Stimulated activated CD4-positive, alpha-beta T cell treated with anti-CD3 and anti-CD28 coated beads, Interleukin-4, amount 100 ng/mL, for 48 hours (primary cell): ENCODE results near the gene ZNF146.
"Not testable (repeated sequence)": the region's sequence is repeated elsewhere in the genome, so short reads cannot be mapped to it uniquely, and the experiment has no call there.

Source experiments
- DNase-seq, 2 donors: peaks; one replicate each; pipeline ENCODE4 v3.0.0-alpha.2; 2020; ENCODE audit warnings: low read depth in 2 of 2

Gene ZNF146

GRCh38 chr19:36214386-36215275 is at the start of gene ZNF146, which contains the start of gene ZNF565:
Gene ZNF146, plus strand, starts transcription at chr19:36215106. Its CDS starts 21,335 bp downstream, at chr19:36236441.
Gene ZNF565, minus strand, starts transcription at chr19:36214665. Its CDS starts 12,680 bp downstream, at chr19:36201985.
- DNase-seq: peak; percentile 95 to 99

- no peak for DNase-seq
These were observed 45.7 kb upstream of the ZNF146 start for GRCh38 chr19:36169084-36169760.

- no peak for DNase-seq
These were observed 42.1 kb upstream of the ZNF146 start for GRCh38 chr19:36172852-36173251.

- not testable (repeated sequence) for DNase-seq
These were observed 41.1 kb upstream of the ZNF146 start for GRCh38 chr19:36173846-36174245.

DNA sequence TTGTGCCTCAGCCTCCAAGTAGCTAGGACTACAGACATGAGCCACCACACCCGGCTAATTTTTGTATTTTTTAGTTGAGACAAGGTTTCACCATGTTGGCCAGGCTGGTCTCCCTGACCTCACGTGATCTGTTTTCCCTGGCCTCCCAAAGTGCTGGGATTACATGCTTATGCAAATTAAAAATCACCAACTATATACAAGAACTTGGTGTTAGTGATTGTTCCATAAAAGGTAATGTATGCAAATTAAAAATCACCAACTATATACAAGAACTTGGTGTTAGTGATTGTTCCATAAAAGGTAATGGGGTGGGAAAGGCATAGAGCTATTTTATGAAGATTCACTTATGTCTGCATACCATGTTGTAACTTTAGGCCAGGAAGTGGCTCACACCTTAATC is 35.8 kb upstream of the ZNF146 start:
- DNase-seq: not testable (repeated sequence)

DNA sequence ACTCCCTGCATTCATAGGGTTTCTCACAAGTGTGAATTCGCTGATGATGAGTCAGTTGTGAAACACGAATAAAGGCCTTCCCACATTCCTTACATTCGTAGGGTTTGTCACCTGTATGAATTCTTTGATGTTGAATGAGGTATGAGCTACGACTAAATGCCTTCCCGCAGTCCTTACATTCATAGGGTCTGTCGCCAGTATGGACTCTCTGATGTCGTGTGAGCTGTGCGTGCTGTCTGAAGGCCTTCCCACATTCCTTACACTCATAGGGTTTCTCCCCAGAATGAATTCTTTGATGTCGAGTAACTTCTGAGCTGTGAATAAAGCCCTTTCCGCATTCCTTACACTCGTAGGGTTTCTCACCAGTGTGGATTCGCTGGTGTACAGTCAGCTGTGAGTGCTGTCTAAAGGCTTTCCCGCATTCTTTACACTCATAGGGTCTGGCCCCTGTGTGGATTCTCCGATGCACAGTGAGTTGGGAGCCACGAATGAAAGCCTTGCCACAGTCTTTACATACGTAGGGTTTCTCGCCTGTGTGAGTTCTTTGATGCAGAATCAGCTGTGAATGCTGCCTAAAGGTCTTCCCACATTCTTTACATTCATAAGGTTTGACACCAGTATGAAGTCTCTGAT is 32.2 kb upstream of the ZNF146 start:
- DNase-seq: no peak

GRCh38 chr19:36183245-36183628 is 31.7 kb upstream of the ZNF146 start:
- no peak for DNase-seq

GRCh38 chr19:36186722-36187121 is 28.2 kb upstream of the ZNF146 start:
- not testable (repeated sequence) for DNase-seq

DNA sequence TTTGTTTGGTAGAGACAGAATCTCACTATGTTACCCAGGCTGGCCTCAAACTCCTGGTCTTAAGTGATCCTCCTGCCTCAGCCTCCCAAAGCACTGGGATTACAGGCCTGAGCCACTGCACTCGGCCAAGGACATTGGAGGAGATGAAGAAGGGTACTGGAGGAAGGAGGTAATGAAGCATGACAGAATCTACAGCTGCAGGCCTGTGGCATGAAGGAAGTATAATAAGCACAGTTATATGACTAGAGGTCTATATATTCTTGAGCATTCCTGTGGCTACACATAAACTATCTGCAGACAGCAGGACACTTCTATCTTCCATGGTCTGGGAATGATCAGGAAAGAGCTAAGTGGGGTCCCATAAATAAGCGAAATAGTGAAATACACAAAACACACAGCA is 18.7 kb upstream of the ZNF146 start:
- DNase-seq: no peak

GRCh38 chr19:36198119-36198518 is 16.8 kb upstream of the ZNF146 start:
- no peak for DNase-seq

GRCh38 chr19:36201684-36202083 is 13.2 kb upstream of the ZNF146 start:
- no peak for DNase-seq

- no peak for DNase-seq
These were observed 11.6 kb upstream of the ZNF146 start for GRCh38 chr19:36203293-36203692.

DNA sequence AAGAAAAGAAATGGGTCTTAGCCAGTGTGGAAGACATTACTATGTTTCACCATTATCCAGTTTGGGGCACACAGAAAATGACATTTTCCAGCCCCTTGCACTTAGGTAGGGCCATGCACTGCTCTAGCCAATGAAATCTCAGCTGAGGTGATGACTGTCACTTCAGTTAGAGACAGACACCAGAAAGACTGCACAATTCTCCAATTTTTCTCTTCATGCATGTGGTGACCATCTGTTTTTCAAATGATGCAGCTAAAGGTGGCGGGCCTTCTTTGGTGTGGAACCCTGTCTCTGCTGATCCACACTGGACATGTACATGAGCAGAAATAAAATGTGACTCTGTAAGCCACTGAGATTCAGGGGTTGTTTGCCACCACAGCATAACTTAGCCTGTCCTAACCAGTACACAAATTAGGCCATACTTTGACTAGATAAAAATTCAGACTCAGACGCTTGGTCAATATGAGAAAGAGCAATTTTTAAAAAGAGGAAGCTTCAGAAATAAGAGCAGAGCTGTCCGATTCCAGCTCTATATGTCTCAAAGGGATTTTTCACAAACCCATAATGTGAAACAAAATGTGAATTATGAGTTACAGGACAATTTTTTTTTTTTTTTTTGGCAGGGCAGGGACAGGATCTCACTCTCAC is 7.2 kb upstream of the ZNF146 start:
- no peak for DNase-seq

GRCh38 chr19:36209372-36209771 is 5.5 kb upstream of the ZNF146 start:
- no peak for DNase-seq

DNA sequence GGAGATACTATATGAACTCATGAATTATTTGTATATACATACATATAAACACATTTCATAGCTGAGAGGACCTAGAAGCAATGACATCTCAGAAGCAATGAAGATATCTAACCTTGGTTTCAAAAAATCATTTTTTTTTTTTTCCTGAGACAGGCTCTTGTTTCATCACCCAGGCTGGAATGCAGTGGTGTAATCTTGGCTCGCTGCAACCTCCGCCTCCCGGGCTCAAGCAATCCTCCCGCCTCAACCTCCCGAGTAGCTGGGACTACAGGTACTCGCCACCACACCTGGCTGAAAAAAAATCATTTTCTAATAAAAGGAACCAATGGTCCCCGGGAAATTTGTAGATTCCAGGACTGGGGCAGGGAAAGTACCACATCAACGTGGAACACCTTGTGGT is 4.4 kb upstream of the ZNF146 start:
- DNase-seq: no peak

DNA sequence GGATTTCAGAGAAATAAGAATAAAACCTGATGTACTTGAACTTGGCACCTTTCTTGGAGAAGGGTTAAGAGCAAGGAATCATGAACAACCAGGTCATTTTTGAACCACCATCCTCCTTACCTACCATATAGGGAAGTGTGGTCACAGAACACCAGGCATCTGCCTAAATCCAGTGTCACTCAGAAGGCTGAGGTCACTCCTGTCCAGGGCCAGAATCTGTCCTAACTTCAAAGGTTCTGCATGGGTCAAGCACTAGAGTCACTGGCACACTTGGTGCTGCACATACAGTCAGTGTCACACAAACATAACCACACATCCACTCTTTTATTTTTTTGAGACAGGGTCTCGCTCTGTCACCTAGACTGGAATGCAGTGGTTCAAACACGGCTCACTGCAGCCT is 2.0 kb upstream of the ZNF146 start:
- DNase-seq: no peak

DNA sequence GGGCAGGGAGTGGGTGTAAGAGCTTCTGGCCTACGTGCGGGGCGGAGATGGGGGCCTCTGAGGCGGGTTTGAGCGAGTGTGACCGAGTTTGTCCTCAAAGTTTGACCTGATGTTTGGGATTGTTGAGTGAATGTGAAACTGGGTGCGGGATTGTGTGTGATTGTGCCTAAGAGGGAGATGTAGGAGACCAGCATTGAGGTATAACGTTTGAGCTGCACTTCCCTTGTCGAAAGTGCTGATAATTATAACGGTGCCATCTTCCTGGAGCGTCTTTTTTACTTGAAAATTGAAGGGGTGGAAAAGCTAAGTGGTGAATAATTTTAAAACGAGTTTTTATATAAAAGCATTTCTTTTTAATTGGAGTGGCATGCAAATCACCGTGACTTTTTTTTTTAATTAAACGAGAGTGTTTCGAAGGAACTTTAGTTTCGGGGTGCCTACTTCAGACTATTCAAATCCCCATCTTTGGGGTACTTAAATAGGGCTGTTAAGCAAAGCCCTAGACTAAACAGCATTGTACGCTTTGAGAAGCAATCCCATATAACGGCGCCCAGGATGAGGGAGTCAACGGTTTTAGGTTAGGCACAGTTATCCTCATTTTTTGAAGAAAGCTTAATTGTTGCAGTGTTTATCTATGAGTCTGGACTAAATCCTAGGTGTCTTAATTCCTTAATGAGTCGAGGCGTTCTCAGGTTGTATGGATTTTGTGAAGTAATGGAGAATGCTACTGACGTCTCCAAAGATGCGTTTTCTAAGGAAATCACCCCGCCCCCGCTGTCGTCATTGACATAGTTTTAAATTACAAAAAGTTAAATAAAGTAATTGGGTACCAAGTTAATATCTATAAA is 594 bp downstream of the ZNF146 start:
- DNase-seq: peak; percentile 11 to 35

DNA sequence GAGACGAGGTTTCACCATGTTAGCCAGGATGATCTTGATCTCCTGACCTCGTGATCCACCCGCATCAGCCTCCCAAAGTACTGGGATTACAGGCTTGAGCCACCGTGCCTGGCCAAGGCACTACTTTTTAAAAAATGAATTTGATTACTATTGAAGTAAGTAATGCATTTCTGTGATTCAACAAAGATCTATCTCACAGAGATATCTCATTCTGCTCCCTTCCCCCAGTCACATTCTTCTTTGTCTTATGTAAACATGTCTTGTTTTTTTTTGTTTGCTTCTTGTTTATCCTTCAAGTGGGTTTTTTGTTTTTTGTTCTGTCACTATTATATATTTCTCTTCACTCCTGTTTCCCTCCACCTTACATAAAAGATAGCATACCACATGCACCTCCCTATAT is 6.6 kb downstream of the ZNF146 start:
- no peak for DNase-seq

GRCh38 chr19:36222503-36222902 is 7.6 kb downstream of the ZNF146 start:
- no peak for DNase-seq

- DNase-seq: no peak
These were observed 10.4 kb downstream of the ZNF146 start for GRCh38 chr19:36225219-36225892.
